ENCODE measurements around the gene OR2F2.

GRCh38 chr7:143885951-143886350, 49.1 kb upstream of the OR2F2 start:
- TF ChIP-seq, protein P1, sequence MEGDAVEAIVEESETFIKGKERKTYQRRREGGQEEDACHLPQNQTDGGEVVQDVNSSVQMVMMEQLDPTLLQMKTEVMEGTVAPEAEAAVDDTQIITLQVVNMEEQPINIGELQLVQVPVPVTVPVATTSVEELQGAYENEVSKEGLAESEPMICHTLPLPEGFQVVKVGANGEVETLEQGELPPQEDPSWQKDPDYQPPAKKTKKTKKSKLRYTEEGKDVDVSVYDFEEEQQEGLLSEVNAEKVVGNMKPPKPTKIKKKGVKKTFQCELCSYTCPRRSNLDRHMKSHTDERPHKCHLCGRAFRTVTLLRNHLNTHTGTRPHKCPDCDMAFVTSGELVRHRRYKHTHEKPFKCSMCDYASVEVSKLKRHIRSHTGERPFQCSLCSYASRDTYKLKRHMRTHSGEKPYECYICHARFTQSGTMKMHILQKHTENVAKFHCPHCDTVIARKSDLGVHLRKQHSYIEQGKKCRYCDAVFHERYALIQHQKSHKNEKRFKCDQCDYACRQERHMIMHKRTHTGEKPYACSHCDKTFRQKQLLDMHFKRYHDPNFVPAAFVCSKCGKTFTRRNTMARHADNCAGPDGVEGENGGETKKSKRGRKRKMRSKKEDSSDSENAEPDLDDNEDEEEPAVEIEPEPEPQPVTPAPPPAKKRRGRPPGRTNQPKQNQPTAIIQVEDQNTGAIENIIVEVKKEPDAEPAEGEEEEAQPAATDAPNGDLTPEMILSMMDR (IDR thresholded peaks at IDR 0.05) = no peak
- TF ChIP-seq POLR2A (IDR thresholded peaks at IDR 0.05) = no peak

Data from tibial nerve (tissue), 3 donors.